C1 segment of cervical spinal cord (tissue), 14 donors: ENCODE results near the gene ACSM5.
A peak's percentile ranks its signal among the peaks of the same experiment; 100 is the strongest.

Source experiments
- DNase-seq, 14 donors: peaks; one replicate each; lab custom pipeline; 2025; lab: John Stamatoyannopoulos, UW

Gene ACSM5

GRCh38 chr16:20409398-20410120 lies at the start of gene ACSM5:
Gene ACSM5 (plus strand): TSS chr16:20409534. CDS start chr16:20411485, 1,951 bp downstream.
- DNase-seq, result peak in 12 of 14 donors; percentile 3 to 66 (median 27)

GRCh38 chr16:20359997-20360396 lies 49.3 kb upstream of the ACSM5 start:
- DNase-seq, result no peak

- no peak for DNase-seq
Observed at GRCh38 chr16:20363191-20363590, 46.1 kb upstream of the ACSM5 start.

GRCh38 chr16:20364051-20364450 lies 45.3 kb upstream of the ACSM5 start:
- no peak for DNase-seq

GRCh38 chr16:20369452-20370054 lies 39.8 kb upstream of the ACSM5 start:
- DNase-seq, result no peak

GRCh38 chr16:20372701-20373100 lies 36.6 kb upstream of the ACSM5 start:
- no peak for DNase-seq

- DNase-seq, result no peak
Observed at GRCh38 chr16:20377181-20377580, 32.2 kb upstream of the ACSM5 start.

- DNase-seq, result no peak
Observed at GRCh38 chr16:20380782-20381181, 28.6 kb upstream of the ACSM5 start.

- DNase-seq, result no peak
Observed at GRCh38 chr16:20382202-20382948, 27.0 kb upstream of the ACSM5 start.

- DNase-seq, result peak in 12 of 14 donors; percentile 1 to 31 (median 10)
Observed at GRCh38 chr16:20383106-20384029, 26.0 kb upstream of the ACSM5 start.

- DNase-seq, result peak in 10 of 14 donors; percentile 16 to 74 (median 38)
Observed at GRCh38 chr16:20385844-20386832, 23.2 kb upstream of the ACSM5 start.

GRCh38 chr16:20387978-20388377 lies 21.4 kb upstream of the ACSM5 start:
- DNase-seq, result no peak

GRCh38 chr16:20388854-20389253 lies 20.5 kb upstream of the ACSM5 start:
- DNase-seq, result no peak

- no peak for DNase-seq
Observed at GRCh38 chr16:20391045-20391444, 18.3 kb upstream of the ACSM5 start.

GRCh38 chr16:20393801-20394577 lies 15.3 kb upstream of the ACSM5 start:
- no peak for DNase-seq

GRCh38 chr16:20395946-20396345 lies 13.4 kb upstream of the ACSM5 start:
- DNase-seq, result no peak

- DNase-seq, result no peak
Observed at GRCh38 chr16:20396846-20397467, 12.4 kb upstream of the ACSM5 start.

- DNase-seq, result no peak
Observed at GRCh38 chr16:20397468-20398074, 11.8 kb upstream of the ACSM5 start.

- DNase-seq, result no peak
Observed at GRCh38 chr16:20398603-20399002, 10.7 kb upstream of the ACSM5 start.
